Right hindlimb (tissue), 1 donor: ENCODE measurements around the gene CEP72.
A peak's percentile ranks its signal among the peaks of the same experiment; 100 is the strongest.

Experiments used
- DNase-seq: peaks from one replicate; pipeline ENCODE4 v3.0.0-alpha.2; 2018

The CEP72 gene

DNA sequence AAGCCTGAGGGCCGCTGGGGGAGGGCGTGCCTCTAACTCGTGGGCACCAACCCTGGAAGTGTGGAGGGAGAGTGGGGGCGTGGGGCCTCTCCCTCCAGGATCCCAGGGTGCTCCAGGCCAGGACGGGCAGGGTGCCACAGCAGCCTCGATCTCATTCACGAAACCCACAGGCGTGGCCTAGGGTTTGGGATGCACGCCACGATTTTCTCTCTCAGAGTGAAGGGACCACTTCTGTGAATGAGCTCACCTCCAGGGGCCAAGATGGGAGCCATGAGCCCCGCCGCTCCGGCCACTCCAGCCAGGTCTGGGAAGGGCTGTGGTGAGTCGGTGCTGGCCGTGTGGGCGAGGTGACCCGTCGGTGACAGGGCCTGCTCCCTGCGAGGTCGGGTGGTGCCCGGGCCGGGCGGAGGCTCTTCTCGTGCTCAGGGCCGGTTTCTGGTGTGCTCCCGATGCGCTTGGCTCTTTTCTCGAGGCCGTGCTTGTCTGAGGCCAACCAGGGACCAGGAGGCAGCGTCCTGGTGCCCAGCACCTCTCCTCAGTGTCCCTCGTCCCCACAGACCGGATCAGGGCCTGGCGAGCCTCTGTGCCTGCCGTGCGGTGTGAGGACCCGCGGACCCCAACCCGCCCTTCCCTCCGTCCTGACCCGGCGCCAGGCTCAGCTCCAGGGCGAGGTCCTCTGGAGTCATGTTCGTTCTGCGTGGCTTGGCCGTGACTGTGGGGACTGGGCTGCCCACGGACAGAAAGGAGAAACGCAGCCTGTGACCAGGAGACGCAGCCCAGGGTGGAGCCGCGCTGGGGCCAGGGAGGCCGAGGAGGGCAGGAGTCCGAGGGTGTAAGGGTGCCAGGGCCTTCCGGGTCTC lies 50.0 kb downstream of the CEP72 start:
- no peak for DNase-seq

DNA sequence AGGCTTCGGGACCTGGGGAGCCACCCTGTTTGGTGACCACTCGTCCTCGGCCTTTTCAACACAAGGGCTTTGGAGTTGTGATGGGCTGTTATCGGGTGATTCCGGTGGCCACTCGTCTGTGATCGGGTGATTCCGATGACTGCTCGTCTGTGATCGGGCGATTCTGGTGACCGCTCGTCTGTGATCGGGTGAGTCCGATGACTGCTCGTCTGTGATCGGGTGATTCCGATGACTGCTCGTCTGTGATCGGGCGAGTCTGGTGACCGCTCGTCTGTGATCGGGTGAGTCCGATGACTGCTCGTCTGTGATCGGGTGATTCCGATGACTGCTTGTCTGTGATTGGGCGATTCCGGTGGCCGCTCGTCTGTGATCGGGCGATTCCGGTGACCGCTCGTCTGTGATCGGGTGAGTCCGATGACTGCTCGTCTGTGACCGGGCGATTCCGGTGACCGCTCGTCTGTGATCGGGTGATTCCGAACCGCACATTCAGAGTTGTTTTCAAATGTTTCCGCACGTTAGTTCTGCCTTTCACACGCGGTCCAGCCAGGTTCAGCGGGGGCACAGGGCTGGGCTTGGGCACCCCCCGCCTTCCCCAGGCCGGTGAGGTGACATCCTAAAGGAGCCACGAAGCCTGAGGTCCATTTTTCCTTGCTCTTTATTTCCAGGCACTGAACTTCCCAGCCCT lies 50.8 kb downstream of the CEP72 start:
- DNase-seq: no peak

DNA sequence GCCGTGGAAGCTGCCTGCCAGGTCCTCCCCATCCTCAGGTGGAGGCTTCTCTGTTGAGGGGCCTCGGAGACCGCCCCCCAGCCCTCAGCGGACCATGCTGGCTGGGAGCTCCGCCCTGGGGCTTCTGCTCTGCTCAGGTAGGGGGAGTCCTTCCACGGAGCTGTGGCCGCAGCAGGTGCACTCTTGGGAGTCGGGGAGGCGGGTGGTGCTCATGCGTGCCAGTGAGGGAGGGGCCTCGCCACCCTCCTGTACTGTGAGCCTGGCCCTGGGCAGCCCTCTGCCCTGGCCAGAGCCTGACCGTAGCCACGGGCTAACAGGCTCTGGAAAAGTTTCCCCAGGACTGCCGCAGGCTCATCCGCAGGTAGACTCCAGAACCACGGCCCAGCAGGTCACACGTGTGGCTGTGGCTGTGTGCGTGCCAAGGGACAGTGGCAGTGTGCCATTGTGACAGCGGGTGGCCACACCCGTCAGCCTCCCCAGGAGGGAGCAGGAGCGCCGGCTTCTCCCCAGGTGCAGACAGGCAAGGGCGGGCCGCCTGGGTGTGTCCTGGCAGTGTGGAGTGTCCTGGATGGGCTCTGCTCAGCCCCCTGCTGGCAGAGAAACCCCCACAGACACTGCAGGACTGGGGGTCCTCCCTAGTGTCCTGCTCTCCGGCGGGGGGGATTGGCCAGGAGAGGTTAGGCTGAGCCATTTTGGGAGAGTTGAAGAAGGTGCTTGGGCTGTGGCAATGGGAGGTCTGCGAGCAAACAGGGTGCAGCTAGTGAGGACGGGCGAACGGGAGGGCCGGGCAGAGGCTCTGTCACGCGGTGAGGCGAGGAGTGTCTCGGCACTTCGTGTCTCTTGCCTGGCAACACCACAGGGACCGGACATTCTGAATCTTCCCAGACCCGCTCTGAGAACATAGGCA lies 51.5 kb downstream of the CEP72 start:
- no peak for DNase-seq

DNA sequence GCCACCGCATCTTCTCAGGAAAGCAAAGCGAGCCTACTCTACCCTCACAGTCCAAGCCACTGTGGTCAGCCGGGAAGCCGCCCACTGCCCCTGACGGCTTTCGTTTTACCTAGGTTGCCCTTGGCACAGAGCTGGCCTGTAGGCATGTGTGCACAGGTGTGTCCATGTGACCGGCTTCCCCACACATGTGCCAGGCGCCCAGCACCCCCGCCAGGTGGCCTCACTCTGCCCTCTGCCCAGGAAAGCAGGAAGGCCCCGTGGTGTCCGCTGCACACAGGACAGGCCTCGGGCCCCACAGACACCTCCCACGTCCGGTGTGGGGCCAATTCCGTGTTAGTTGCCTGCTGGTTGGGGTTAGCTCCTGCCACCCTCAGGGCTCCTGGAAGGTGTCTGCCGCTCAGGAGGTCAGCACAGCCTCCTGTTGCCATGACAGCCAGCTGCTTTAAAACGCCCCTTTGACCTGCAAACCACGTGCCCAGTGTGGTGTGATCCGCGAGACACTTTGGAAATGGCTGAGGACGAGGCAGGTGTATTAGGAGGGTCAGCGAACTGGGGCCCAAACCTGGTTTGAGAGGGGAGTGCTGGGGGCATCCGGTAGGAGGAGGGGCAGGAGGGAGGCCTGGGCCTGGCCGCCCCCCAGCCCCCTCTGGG lies 52.3 kb downstream of the CEP72 start:
- DNase-seq: no peak

- no peak for DNase-seq
Measured at GRCh38 chr5:664994-665360, 52.8 kb downstream of the CEP72 start.

DNA sequence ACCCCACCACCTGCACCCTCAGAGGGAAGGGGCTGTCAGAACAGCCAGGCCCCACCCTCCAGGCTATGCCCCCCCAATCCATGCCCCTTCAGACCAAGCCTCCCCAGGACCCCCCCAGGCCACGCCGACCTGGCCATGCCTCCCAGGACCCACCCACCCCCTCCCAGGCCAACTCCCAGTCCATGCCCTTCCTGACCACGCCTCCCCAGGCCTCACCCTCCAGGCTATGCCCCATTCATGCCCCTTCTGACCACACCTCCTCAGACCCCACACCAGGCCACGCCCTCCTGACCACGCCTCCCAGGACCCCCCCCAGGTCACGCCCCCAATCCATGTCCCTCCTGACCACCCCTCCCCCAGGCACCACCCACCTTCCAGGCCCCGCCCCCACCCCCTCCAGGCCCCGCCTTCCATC lies 53.4 kb downstream of the CEP72 start:
- DNase-seq: no peak

- DNase-seq: no peak
Measured at GRCh38 chr5:665956-666711, 54.0 kb downstream of the CEP72 start.

DNA sequence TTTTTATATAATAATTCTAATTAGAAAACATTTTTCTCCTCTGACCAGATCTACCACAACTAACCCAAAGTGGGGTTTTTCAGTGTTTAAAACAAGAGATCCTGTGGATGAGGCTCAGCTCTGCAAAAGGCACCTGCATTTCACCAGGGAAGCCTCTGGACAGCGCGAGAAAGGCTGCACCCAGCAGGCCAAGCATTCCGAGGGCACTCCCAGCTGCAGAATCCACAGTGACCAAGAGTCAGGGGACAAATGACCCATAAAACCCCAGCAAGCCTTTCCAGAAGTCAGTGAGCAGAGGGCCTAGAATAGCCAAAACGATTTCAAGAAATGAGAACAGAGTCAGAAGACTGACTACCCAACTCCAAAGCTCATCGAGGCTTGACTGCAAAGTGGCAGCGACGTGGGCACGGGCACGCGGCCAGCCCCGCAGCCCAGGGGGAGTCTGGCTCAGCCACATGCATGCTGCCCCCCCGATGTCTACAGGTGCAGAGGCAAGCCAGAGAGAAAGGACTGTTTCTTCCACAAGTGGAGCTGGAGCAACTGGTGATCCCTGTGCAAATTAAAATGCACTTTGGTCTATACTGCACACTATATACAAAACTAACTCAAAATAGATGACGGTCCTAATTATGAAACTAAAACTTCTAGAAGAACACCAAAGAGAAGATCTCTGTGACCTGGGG lies 54.8 kb downstream of the CEP72 start:
- DNase-seq: no peak

GRCh38 chr5:668283-668995 lies 56.3 kb downstream of the CEP72 start:
- no peak for DNase-seq

DNA sequence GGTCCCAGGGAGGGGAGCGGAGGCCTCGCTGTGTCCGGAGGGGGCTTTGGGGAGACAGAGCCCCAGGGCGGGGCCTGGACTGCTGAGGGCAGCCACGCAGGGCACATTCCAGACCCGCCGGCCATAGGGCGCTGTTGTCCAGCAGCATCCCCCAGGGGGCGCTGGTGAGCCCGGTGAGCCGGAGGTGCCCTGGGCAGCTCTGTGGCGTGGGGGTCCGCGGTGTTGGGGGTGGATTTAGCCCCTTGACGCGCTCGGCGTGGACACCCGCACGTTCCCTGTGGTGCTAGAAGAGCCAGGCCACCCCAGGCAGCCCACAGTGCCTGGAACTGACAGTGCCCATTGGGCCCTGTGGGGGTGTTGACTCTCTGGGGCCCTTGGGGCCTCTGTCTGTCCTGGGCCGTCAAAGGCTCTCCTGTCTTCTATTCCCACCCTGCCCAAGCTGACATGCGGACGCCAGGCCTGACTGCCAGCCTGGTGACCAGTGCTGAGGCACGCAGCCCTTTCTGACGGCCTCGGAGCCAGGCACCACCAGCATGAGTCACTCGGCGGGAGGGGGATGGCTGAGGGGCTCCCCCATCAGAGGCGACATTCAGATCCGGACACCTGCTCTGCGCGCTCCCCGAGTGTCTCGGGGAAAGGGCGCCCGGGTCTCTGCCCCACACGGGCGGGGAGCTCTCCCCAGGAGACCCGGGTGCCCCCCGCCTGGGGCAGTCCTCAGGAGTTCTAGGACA lies 57.1 kb downstream of the CEP72 start:
- no peak for DNase-seq

DNA sequence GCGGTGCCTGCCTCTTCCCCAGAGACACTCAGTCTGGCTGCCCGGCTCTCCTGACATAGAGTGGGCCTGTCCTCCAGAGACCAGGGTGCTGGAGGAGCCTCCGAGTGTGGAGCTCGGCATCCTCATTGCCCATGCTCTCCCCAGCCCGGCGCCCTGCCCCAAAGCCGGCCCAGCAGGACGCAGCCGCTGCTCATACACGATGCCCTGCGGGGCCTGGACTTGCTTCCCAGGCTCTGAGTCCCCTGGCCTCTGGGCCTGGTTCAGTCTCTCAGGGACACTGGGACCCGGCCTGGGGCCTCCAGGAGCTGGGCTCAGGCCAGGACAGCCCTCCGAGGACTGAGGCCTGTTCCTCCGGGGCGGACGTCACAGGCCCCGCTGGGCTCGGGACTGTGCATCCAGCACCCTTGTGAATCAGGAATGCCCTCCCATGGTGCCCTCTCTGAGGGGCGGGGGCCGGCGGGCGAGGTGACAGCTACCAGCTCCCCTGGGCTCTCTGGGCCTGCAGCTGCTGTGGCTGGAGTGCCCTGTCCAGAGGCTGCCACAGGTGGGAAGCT lies 57.8 kb downstream of the CEP72 start:
- DNase-seq: no peak

- no peak for DNase-seq
Measured at GRCh38 chr5:670396-671270, 58.5 kb downstream of the CEP72 start.

DNA sequence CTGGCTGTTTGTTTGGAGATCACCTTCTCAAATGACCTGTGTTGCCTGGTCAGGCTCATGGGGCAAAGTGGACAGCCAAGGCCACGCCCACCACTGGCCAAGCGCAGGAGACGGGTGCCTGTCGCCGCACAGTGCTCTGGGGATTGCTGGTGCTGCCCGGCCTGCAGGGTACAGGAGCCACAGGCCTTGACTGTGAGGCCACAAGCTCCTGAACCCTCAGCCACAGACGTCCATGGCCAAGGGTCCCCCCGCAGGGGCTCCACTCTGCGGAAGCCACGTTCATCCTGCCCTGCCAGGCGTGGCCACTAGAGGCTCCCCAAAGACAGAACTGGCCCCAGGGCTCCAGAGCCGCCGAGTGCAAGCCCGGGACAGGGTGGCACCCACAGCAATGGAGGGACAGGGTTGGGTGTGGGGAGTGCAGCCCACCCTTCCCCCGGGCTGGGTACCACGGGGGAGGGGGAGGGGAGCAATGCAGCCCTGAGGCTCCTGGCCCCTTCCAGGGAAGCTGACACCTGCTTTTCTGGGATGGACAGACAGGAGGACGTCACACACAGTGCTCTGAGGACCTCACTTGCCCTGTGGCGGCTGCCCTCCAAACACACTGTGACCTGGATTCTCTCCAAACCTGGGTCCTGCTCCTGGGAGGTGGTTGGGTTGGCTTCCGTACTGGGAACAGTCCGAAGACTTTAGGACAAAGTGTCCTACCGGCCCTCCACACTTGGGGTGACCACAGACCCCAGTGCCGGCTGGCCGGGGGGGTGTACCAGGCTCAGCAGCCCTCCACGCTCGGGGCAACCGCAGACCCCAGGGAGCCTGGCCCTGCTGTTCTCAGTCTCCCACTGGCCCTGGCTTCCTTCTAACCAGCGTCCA lies 59.6 kb downstream of the CEP72 start:
- peak; percentile 82 for DNase-seq

DNA sequence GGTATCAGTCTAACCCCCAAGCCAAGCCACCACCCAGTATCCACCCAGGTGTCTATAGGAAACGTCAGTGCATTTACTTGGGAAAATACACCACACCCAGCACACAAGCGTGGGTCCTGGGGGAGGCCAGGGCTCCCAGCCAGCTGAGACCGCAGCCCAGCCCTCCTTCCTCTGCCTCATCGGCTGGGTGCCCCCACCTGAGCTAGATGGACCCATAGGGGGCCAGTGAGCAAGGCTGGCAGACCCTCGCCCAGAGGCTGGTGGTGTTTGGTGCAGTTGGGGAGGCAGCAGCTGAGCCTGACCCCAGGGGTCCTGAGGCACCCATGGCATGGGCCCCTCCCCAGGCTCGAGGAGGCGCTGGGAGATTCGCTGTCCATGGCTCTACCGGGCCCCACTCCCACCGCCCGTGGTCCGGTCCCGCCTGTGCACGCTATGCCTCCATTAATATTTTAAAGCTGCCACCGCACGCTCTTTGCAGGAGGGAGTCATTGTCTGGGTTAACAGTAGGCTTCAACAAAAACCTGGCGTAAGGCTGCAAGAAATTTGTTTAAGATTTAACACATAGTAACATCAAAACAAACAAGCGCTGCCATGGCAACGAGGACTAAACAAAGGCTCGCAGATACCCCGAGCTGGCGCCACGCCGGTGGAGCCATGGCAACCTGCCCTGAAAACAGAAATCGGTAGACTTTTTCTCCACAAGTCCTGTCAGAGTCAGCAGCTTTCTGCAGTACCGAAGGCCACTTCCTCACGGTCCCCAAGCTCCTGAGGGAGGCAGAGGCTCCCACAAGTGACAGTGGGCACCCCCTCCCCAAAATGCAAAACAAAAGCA lies 60.4 kb downstream of the CEP72 start:
- peak; percentile 91 for DNase-seq

- DNase-seq: no peak
Measured at GRCh38 chr5:673161-673830, 61.2 kb downstream of the CEP72 start.
